Measurements from ENCODE around the gene MIER2. TPM values are rescaled to one million over a fixed set of nuclear protein-coding genes. Genes with fewer than 3 reads are reported as not detected.
"Not testable (repeated sequence)": the region's sequence is repeated elsewhere in the genome, so short reads cannot be mapped to it uniquely, and the experiment has no call there.

The MIER2 gene
- polyA plus RNA-seq, 3 donors from 2014 or later: 2.0 to 5.8 (median 4.9) TPM

GRCh38 chr19:383922-384798 lies 39.6 kb upstream of the MIER2 start:
- H3K27ac Mint-ChIP-seq: peak overlapping the region in 1 of 6 donors; percentile 45
- peak overlapping the region in 1 of 5 donors; percentile 17 for H3K4me3 Mint-ChIP-seq
- peaks cover 0 to 1% of the 10 kb centered on the region in 2 donors for H3K4me1 Mint-ChIP-seq
- peaks cover 6 to 28% (median 17%) of the 10 kb centered on the region in 3 donors for H3K27me3 Mint-ChIP-seq (ENCODE audit: low read depth in 3 of 3)
- DNase-seq: no peak
- H3K36me3 Mint-ChIP-seq: no peaks in the 10 kb centered on the region
- peaks cover 0 to 2% (median 0%) of the 10 kb centered on the region in 6 donors for H3K9me3 Mint-ChIP-seq

GRCh38 chr19:383040-383439 lies 38.4 kb upstream of the MIER2 start:
- Mint-ChIP-seq H3K4me3 (no peak overlapping the region), H3K9me3 (peaks cover 0 to 2% (median 0%) of the 10 kb centered on the region in 6 donors), H3K4me1 (peaks cover 0 to 1% of the 10 kb centered on the region in 2 donors), H3K27me3 (ENCODE audit: low read depth in 3 of 3) (peaks cover 6 to 28% (median 17%) of the 10 kb centered on the region in 3 donors), H3K36me3 (no peaks in the 10 kb centered on the region), H3K27ac (no peak overlapping the region)
- DNase-seq: no peak

GRCh38 chr19:382578-382977 lies 38.0 kb upstream of the MIER2 start:
- peak overlapping the region in 1 of 5 donors; percentile 47 for H3K4me3 Mint-ChIP-seq
- DNase-seq: peak in 1 of 3 donors; percentile 19
- H3K9me3 Mint-ChIP-seq, H3K36me3 Mint-ChIP-seq, H3K27ac Mint-ChIP-seq, H3K4me1 Mint-ChIP-seq: not testable (repeated sequence)
- peaks cover 6 to 28% (median 17%) of the 10 kb centered on the region in 3 donors for H3K27me3 Mint-ChIP-seq (ENCODE audit: low read depth in 3 of 3)

- H3K4me1 Mint-ChIP-seq, H3K36me3 Mint-ChIP-seq, H3K4me3 Mint-ChIP-seq, H3K9me3 Mint-ChIP-seq, H3K27ac Mint-ChIP-seq, DNase-seq: not testable (repeated sequence)
- H3K27me3 Mint-ChIP-seq (ENCODE audit: low read depth in 3 of 3): peaks cover 6 to 28% (median 17%) of the 10 kb centered on the region in 3 donors
Observed at GRCh38 chr19:381901-382300, 37.3 kb upstream of the MIER2 start.

- H3K36me3 Mint-ChIP-seq, DNase-seq, H3K9me3 Mint-ChIP-seq, H3K4me1 Mint-ChIP-seq, H3K27ac Mint-ChIP-seq: not testable (repeated sequence)
- peaks cover 6 to 23% (median 18%) of the 10 kb centered on the region in 3 donors for H3K27me3 Mint-ChIP-seq (ENCODE audit: low read depth in 3 of 3)
- H3K4me3 Mint-ChIP-seq: peak overlapping the region in 1 of 5 donors; percentile 18
Observed at GRCh38 chr19:380618-381219, 36.1 kb upstream of the MIER2 start.

- Mint-ChIP-seq H3K27me3 (ENCODE audit: low read depth in 3 of 3) (peaks cover 6 to 20% (median 15%) of the 10 kb centered on the region in 3 donors), H3K9me3 (peaks cover 0 to 2% (median 0%) of the 10 kb centered on the region in 6 donors), H3K36me3 (no peaks in the 10 kb centered on the region), H3K4me3 (no peak overlapping the region), H3K27ac (no peak overlapping the region), H3K4me1 (peaks cover 0 to 1% of the 10 kb centered on the region in 2 donors)
- DNase-seq: no peak
Observed at GRCh38 chr19:379796-380195, 35.2 kb upstream of the MIER2 start.

- Mint-ChIP-seq H3K27ac (no peak overlapping the region), H3K4me1 (peaks cover 0 to 1% of the 10 kb centered on the region in 2 donors), H3K4me3 (no peak overlapping the region), H3K36me3 (no peaks in the 10 kb centered on the region), H3K27me3 (ENCODE audit: low read depth in 3 of 3) (peaks cover 4 to 12% (median 10%) of the 10 kb centered on the region in 3 donors), H3K9me3 (peaks cover 0 to 2% (median 0%) of the 10 kb centered on the region in 6 donors)
- no peak for DNase-seq
Observed at GRCh38 chr19:378706-379105, 34.1 kb upstream of the MIER2 start.

- no peak overlapping the region for H3K27ac Mint-ChIP-seq
- peaks cover 4 to 7% (median 5%) of the 10 kb centered on the region in 3 donors for H3K27me3 Mint-ChIP-seq (ENCODE audit: low read depth in 3 of 3)
Observed at GRCh38 chr19:377801-378581, 33.4 kb upstream of the MIER2 start.

GRCh38 chr19:376111-376470 lies 31.5 kb upstream of the MIER2 start:
- Mint-ChIP-seq H3K4me1 (no peaks in the 10 kb centered on the region), H3K4me3 (no peak overlapping the region), H3K36me3 (no peaks in the 10 kb centered on the region), H3K27me3 (ENCODE audit: low read depth in 3 of 3) (peaks cover 2 to 3% (median 2%) of the 10 kb centered on the region in 3 donors), H3K27ac (no peak overlapping the region), H3K9me3 (no peaks in the 10 kb centered on the region)
- DNase-seq: no peak

More at GRCh38 chr19:377801-378581, 33.4 kb upstream of the MIER2 start:
- peaks cover 0 to 1% of the 10 kb centered on the region in 2 donors for H3K4me1 Mint-ChIP-seq
- H3K36me3 Mint-ChIP-seq: no peaks in the 10 kb centered on the region
- peaks cover 0 to 2% (median 0%) of the 10 kb centered on the region in 6 donors for H3K9me3 Mint-ChIP-seq
- no peak overlapping the region for H3K4me3 Mint-ChIP-seq
- DNase-seq: no peak

GRCh38 chr19:375395-376110 lies 31.0 kb upstream of the MIER2 start:
- DNase-seq: no peak
- Mint-ChIP-seq H3K4me3 (no peak overlapping the region), H3K4me1 (no peaks in the 10 kb centered on the region), H3K27me3 (ENCODE audit: low read depth in 3 of 3) (peaks cover 2 to 3% (median 2%) of the 10 kb centered on the region in 3 donors), H3K9me3 (no peaks in the 10 kb centered on the region), H3K36me3 (no peaks in the 10 kb centered on the region), H3K27ac (no peak overlapping the region)

- no peak for DNase-seq
- no peaks in the 10 kb centered on the region for H3K9me3 Mint-ChIP-seq
- no peaks in the 10 kb centered on the region for H3K36me3 Mint-ChIP-seq
- no peak overlapping the region for H3K4me3 Mint-ChIP-seq
- H3K4me1 Mint-ChIP-seq: no peaks in the 10 kb centered on the region
- H3K27ac Mint-ChIP-seq: no peak overlapping the region
- peaks cover 2 to 4% (median 3%) of the 10 kb centered on the region in 3 donors for H3K27me3 Mint-ChIP-seq (ENCODE audit: low read depth in 3 of 3)
Observed at GRCh38 chr19:374886-375235, 30.3 kb upstream of the MIER2 start.

GRCh38 chr19:374183-374885 lies 29.7 kb upstream of the MIER2 start:
- Mint-ChIP-seq H3K27ac (no peak overlapping the region), H3K9me3 (no peaks in the 10 kb centered on the region), H3K4me3 (no peak overlapping the region), H3K27me3 (ENCODE audit: low read depth in 3 of 3) (peaks cover 3 to 5% (median 3%) of the 10 kb centered on the region in 3 donors), H3K4me1 (no peaks in the 10 kb centered on the region), H3K36me3 (no peaks in the 10 kb centered on the region)
- no peak for DNase-seq

Data from immature natural killer cell (primary cell).